ENCODE data around the gene COLGALT1. TPM values are rescaled to one million over a fixed set of nuclear protein-coding genes. Genes with fewer than 3 reads are reported as not detected.

Gene COLGALT1
- total RNA-seq, 1 experiment from 2014 or later = 86.0 TPM

GRCh38 chr19:17542042-17542441 is 13.4 kb upstream of the COLGALT1 start:
- Histone ChIP-seq H3K27ac (ENCODE audit: low read depth, low read length) (no peak overlapping the region), H3K9me3 (ENCODE audit: control insufficient read depth in 1 of 2, insufficient read depth in 1 of 2, low read depth in 1 of 2, low read length in 2 of 2) (no peaks in the 10 kb centered on the region), H3K4me1 (ENCODE audit: control insufficient read depth in 1 of 2, insufficient read depth in 2 of 2, low read length in 2 of 2) (peaks cover 8 to 29% of the 10 kb centered on the region in 2 experiments), H3K36me3 (ENCODE audit: control insufficient read depth in 1 of 2, insufficient read depth in 2 of 2, low read length in 2 of 2) (no peaks in the 10 kb centered on the region), H3K4me2 (ENCODE audit: low read length) (no peak overlapping the region), H4K20me1 (ENCODE audit: insufficient read depth) (no peaks in the 10 kb centered on the region), H3K79me2 (ENCODE audit: insufficient read depth, low read length) (no peaks in the 10 kb centered on the region), H3K27me3 (ENCODE audit: insufficient read depth, low read length) (no peaks in the 10 kb centered on the region), H3K9ac (ENCODE audit: low read length) (no peak overlapping the region), H3K9me2 (ENCODE audit: insufficient read depth) (no peaks in the 10 kb centered on the region), H3K4me3 (replicated peaks in 1 of 2; ENCODE audit: low read depth in 1 of 2, low read length in 2 of 2) (no peak overlapping the region), H2AFZ (ENCODE audit: low read depth, low read length, poor library complexity, severe bottlenecking) (no peak overlapping the region)
- RAD21 ChIA-PET (ENCODE audit: low non-redundant PET in 1 of 2, low total read pairs in 2 of 2, uncharacterized antibody in 2 of 2, unreplicated experiment in 2 of 2) = no interaction called here
- DNase-seq (ENCODE audit: low read depth, low spot score) (no peak), ATAC-seq (no peak)
- no TSS peak for BruUV-seq (replicated peaks)
- intact Hi-C loops (cut with micrococcal nuclease) = no loop called here
- CTCF ChIA-PET = no interaction called here
- POLR2A ChIA-PET = no interaction called here
- no peak for TF ChIP-seq POLR2A (IDR thresholded peaks at IDR 0.05; ENCODE audit: borderline replicate concordance, extremely low read depth, insufficient read depth, insufficient read length)
- TF ChIP-seq SRF (IDR thresholded peaks at IDR 0.05; ENCODE audit: low read depth) = no peak

GRCh38 chr19:17542793-17543582 is 12.5 kb upstream of the COLGALT1 start:
- Histone ChIP-seq H3K79me2 (ENCODE audit: insufficient read depth, low read length) (no peaks in the 10 kb centered on the region), H3K9me3 (ENCODE audit: control insufficient read depth in 1 of 2, insufficient read depth in 1 of 2, low read depth in 1 of 2, low read length in 2 of 2) (no peaks in the 10 kb centered on the region), H3K4me2 (ENCODE audit: low read length) (no peak overlapping the region), H3K9ac (ENCODE audit: low read length) (no peak overlapping the region), H3K36me3 (ENCODE audit: control insufficient read depth in 1 of 2, insufficient read depth in 2 of 2, low read length in 2 of 2) (no peaks in the 10 kb centered on the region), H3K4me3 (replicated peaks in 1 of 2; ENCODE audit: low read depth in 1 of 2, low read length in 2 of 2) (no peak overlapping the region), H2AFZ (ENCODE audit: low read depth, low read length, poor library complexity, severe bottlenecking) (no peak overlapping the region), H3K27ac (ENCODE audit: low read depth, low read length) (no peak overlapping the region), H4K20me1 (ENCODE audit: insufficient read depth) (no peaks in the 10 kb centered on the region), H3K27me3 (ENCODE audit: insufficient read depth, low read length) (no peaks in the 10 kb centered on the region), H3K9me2 (ENCODE audit: insufficient read depth) (no peaks in the 10 kb centered on the region), H3K4me1 (ENCODE audit: control insufficient read depth in 1 of 2, insufficient read depth in 2 of 2, low read length in 2 of 2) (peaks cover 8 to 26% of the 10 kb centered on the region in 2 experiments)
- RAD21 ChIA-PET (ENCODE audit: low non-redundant PET in 1 of 2, low total read pairs in 2 of 2, uncharacterized antibody in 2 of 2, unreplicated experiment in 2 of 2) = no interaction called here
- no TSS peak for BruUV-seq (replicated peaks)
- ATAC-seq = no peak
- POLR2A ChIA-PET = no interaction called here
- intact Hi-C loops (cut with micrococcal nuclease) = no loop called here
- CTCF ChIA-PET = no interaction called here
- DNase-seq (ENCODE audit: low read depth, low spot score) = no peak
- TF ChIP-seq ELF1 (IDR thresholded peaks at IDR 0.05; ENCODE audit: borderline replicate concordance, low read depth) (no peak), ZNF274 (IDR thresholded peaks at IDR 0.05; ENCODE audit: low read depth, low read length) (no peak), JUND (IDR thresholded peaks at IDR 0.05) (no peak), CBX3 (IDR thresholded peaks at IDR 0.05; ENCODE audit: low read depth) (no peak), REST (IDR thresholded peaks at IDR 0.05; ENCODE audit: low read depth) (no peak), EGR1 (IDR thresholded peaks at IDR 0.05; ENCODE audit: low read depth) (no peak), ZBTB33 (IDR thresholded peaks at IDR 0.05; ENCODE audit: extremely low read depth, insufficient replicate concordance, low read length) (no peak), CEBPB (IDR thresholded peaks at IDR 0.05; ENCODE audit: low read depth) (no peak), SP1 (IDR thresholded peaks at IDR 0.05; ENCODE audit: low read depth) (no peak), EZH2phosphoT487 (IDR thresholded peaks at IDR 0.05; ENCODE audit: borderline replicate concordance) (no peak), CTCF (IDR thresholded peaks at IDR 0.05 in 2 of 3, conservative IDR thresholded peaks at IDR 0.05 in 1 of 3; ENCODE audit: borderline replicate concordance in 1 of 3, insufficient read depth in 1 of 3, low read depth in 2 of 3, low read length in 2 of 3) (no peak)

Data from HCT116 (cell line).